Medulla oblongata (tissue), 1 donor: ENCODE measurements around the gene MCUB.

Experiments
- DNase-seq: peaks from one replicate; pipeline ENCODE4 v3.0.0-alpha.2; 2015; ENCODE audit errors: extremely low spot score

Gene MCUB

GRCh38 chr4:109627361-109627760 lies 67.3 kb downstream of the MCUB start:
- no peak for DNase-seq

GRCh38 chr4:109629775-109630174 lies 69.7 kb downstream of the MCUB start:
- no peak for DNase-seq

- DNase-seq = no peak
Measured at GRCh38 chr4:109631532-109632108, 71.6 kb downstream of the MCUB start.

- no peak for DNase-seq
Measured at GRCh38 chr4:109640644-109641043, 80.6 kb downstream of the MCUB start.

- no peak for DNase-seq
Measured at GRCh38 chr4:109645874-109646710, 86.0 kb downstream of the MCUB start.

- DNase-seq = no peak
Measured at GRCh38 chr4:109648266-109648996, 88.4 kb downstream of the MCUB start.

- DNase-seq = no peak
Measured at GRCh38 chr4:109648997-109649575, 89.0 kb downstream of the MCUB start.

- DNase-seq = no peak
Measured at GRCh38 chr4:109649872-109650271, 89.8 kb downstream of the MCUB start.

- DNase-seq = no peak
Measured at GRCh38 chr4:109655396-109655795, 95.3 kb downstream of the MCUB start.

GRCh38 chr4:109657854-109658418 lies 97.9 kb downstream of the MCUB start:
- DNase-seq = no peak

- DNase-seq = peak; percentile 34
Measured at GRCh38 chr4:109658871-109659410, 98.9 kb downstream of the MCUB start.

- no peak for DNase-seq
Measured at GRCh38 chr4:109662116-109662515, 102.1 kb downstream of the MCUB start.

- DNase-seq = no peak
Measured at GRCh38 chr4:109662771-109663170, 102.7 kb downstream of the MCUB start.

GRCh38 chr4:109665783-109666485 lies 105.9 kb downstream of the MCUB start:
- DNase-seq = no peak

- DNase-seq = no peak
Measured at GRCh38 chr4:109671350-109671749, 111.3 kb downstream of the MCUB start.

- DNase-seq = no peak
Measured at GRCh38 chr4:109672169-109672930, 112.3 kb downstream of the MCUB start.

GRCh38 chr4:109673303-109673702 lies 113.3 kb downstream of the MCUB start:
- DNase-seq = no peak

- no peak for DNase-seq
Measured at GRCh38 chr4:109675181-109675580, 115.1 kb downstream of the MCUB start.

- DNase-seq = no peak
Measured at GRCh38 chr4:109675843-109676242, 115.8 kb downstream of the MCUB start.

GRCh38 chr4:109676886-109677285 lies 116.8 kb downstream of the MCUB start:
- DNase-seq = no peak
